ENCODE results near the gene PTBP2. TPM values are rescaled to one million over a fixed set of nuclear protein-coding genes. Genes with fewer than 3 reads are reported as not detected.
A peak's percentile ranks its signal among the peaks of the same experiment; 100 is the strongest.

The PTBP2 gene
- total RNA-seq, 4 donors from 2014 or later = 8.2 to 21.2 (median 17.1) TPM

DNA sequence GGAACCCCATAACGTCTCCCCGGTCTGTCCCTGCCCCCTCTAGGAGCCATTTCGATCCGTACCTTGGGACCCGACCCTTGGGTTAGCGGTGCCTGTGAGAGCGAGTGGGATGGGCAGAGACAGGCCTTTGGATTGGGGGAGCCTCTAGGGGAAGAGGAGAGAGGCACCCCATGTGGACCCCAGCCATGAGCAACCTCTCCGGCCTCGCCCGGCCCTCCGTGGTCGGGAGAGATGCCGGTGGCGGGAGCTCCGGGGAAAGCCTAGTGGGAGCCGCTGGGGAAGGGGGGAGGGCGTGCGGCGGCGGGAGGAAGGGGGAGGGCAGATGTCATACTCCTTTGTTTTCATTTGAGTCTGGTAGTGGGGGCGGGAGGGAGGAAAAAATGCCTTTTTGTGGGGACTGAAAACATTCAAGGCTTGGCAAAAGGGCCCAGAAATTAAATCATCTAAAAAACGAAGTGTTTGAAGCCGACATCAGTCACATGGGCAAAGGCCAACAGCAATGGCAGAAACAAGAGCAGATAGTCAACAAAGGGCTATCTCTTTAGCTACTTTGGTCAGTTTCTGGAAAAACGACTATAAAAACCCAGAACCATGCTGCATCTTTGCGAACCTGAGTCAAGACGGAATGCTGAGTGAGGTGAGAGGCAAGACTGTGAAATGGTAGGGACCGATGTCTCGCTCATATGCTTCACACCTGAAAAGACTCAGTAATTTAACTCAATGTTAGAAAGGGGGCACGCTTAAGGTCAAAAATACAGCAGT, 758 bp downstream of the PTBP2 start:
- no peak for TF ChIP-seq POLR2A (IDR thresholded peaks at IDR 0.05)
- TF ChIP-seq, protein P1, sequence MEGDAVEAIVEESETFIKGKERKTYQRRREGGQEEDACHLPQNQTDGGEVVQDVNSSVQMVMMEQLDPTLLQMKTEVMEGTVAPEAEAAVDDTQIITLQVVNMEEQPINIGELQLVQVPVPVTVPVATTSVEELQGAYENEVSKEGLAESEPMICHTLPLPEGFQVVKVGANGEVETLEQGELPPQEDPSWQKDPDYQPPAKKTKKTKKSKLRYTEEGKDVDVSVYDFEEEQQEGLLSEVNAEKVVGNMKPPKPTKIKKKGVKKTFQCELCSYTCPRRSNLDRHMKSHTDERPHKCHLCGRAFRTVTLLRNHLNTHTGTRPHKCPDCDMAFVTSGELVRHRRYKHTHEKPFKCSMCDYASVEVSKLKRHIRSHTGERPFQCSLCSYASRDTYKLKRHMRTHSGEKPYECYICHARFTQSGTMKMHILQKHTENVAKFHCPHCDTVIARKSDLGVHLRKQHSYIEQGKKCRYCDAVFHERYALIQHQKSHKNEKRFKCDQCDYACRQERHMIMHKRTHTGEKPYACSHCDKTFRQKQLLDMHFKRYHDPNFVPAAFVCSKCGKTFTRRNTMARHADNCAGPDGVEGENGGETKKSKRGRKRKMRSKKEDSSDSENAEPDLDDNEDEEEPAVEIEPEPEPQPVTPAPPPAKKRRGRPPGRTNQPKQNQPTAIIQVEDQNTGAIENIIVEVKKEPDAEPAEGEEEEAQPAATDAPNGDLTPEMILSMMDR (IDR thresholded peaks at IDR 0.05) = no peak
- intact Hi-C loops (cut with DNase I; ENCODE audit: low total_unique reads) = no loop called here
- 0 to 1% methylated on average over 29 of the region's 29 CpGs for WGBS, 2 donors
- DNase-seq (ENCODE audit: low spot score in 2 of 2) = peak; percentile 62 to 93
- peak overlapping the region; percentile 94 for H3K4me3 ChIP-seq (ENCODE audit: low read depth, poor library complexity, severe bottlenecking)

DNA sequence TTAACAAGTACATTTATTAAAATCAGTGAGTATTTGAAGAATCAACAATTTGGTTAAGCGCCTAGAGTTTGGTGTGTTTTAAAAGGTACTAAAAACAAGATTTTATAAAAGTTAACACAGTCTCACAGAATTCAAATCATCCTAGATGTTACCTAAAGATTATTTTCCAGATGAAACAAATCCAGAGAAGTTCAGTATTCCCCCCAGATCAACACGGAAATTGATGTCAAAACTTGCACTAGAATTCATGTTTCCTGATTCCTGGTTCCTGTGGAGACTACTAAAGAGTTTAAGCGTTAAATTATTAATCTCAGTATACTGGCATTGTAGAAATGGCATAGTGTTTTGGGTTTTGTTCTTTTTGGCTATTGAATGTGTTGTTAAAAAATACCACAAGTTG, 1.4 kb downstream of the PTBP2 start:
- no peak overlapping the region for H3K4me3 ChIP-seq (ENCODE audit: low read depth, poor library complexity, severe bottlenecking)
- DNase-seq (ENCODE audit: low spot score in 2 of 2) = no peak
- 22 to 28% methylated on average over 3 of the region's 3 CpGs for WGBS, 2 donors
- TF ChIP-seq POLR2A (IDR thresholded peaks at IDR 0.05) = no peak
- TF ChIP-seq, protein P1 (IDR thresholded peaks at IDR 0.05) = no peak
- intact Hi-C loops (cut with DNase I; ENCODE audit: low total_unique reads) = no loop called here

DNA sequence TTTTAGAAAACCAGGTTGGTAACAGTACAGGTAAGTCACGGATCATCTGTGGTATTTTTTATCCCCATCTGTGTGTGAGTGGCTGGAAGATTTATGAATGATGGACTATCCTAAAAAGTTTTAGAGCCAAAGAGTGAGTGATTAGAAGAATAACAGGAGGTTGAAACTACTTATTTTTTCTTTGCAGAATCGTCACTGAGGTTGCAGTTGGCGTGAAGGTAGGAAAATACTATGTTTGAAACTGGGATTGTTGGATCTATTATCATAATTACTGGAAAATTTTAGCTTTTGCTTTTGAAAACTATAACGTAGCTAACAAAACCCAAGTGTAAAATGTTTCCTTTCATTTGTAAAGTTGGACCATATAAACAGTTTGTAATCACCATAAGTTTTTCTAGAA, 1.8 kb downstream of the PTBP2 start:
- TF ChIP-seq POLR2A (IDR thresholded peaks at IDR 0.05) = no peak
- TF ChIP-seq, protein P1 (IDR thresholded peaks at IDR 0.05) = no peak
- no peak overlapping the region for H3K4me3 ChIP-seq (ENCODE audit: low read depth, poor library complexity, severe bottlenecking)
- intact Hi-C loops (cut with DNase I; ENCODE audit: low total_unique reads) = no loop called here
- 25 to 35% methylated on average over 4 of the region's 4 CpGs for WGBS, 2 donors
- no peak for DNase-seq (ENCODE audit: low spot score in 2 of 2)

DNA sequence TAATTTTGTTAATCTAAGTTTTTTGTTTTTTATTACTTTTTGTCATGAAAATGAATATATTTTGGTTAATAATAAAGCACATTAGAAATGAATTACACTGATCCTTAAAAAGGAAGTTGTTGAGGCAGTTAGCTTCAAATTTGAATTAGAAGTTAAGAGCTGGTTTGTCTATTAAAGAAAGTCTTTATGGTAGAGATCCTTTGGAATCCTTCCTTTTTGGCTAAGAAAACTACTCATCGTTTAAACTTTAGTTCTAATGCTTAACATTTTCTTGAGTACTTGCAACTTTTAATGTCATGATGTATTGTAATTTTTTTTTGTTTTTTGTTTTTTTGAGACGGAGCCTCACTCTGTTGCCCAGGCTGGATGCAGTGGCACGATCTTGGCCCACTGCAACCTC, 2.4 kb downstream of the PTBP2 start:
- no peak overlapping the region for H3K4me3 ChIP-seq (ENCODE audit: low read depth, poor library complexity, severe bottlenecking)
- TF ChIP-seq, protein P1 (IDR thresholded peaks at IDR 0.05) = no peak
- no peak for TF ChIP-seq POLR2A (IDR thresholded peaks at IDR 0.05)
- WGBS, 2 donors = 67 to 68% methylated on average over 3 of the region's 3 CpGs
- intact Hi-C loops (cut with DNase I; ENCODE audit: low total_unique reads) = no loop called here
- DNase-seq (ENCODE audit: low spot score in 2 of 2) = no peak

DNA sequence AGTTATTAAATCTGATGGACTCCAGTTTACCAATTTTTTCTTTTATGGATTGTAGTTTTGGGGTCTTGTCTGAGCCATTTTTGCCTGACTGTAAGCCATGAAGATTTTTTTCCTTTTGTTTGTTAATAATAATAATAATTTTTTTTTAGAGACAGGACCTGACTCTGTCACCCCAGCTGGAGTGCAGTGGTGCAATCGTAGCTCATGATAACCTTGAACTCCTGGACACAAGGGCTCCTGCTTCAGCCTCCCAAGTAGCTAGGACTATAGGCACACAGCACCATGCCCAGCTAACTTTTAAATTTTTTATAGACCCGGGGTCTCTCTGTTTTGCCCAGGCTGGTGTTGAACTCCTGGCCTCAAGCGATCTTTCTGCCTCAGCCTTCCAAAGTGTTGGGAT, 6.3 kb downstream of the PTBP2 start:
- TF ChIP-seq, protein P1 (IDR thresholded peaks at IDR 0.05) = no peak
- TF ChIP-seq POLR2A (IDR thresholded peaks at IDR 0.05) = no peak
- DNase-seq (ENCODE audit: low spot score in 2 of 2) = no peak
- WGBS, 2 donors = 93 to 97% methylated on average over 3 of the region's 3 CpGs
- intact Hi-C loops (cut with DNase I; ENCODE audit: low total_unique reads) = no loop called here
- no peak overlapping the region for H3K4me3 ChIP-seq (ENCODE audit: low read depth, poor library complexity, severe bottlenecking)

Measured in lower leg skin (tissue), 4 donors.